Stimulated activated memory B cell treated with anti-CD40 and anti-IgM and Interleukin-4, amounts not matched to agents 10 μg/mL and 1 μg/mL and 100 μg/mL, for 72 hours (primary cell): Measurements from ENCODE around the gene DNAJC1.

ENCODE experiments used
- ATAC-seq: fragments of 150-1000 bp; cut with Tn5 transposase; 2 replicates; pipeline ENCODE4 v1.10.0; 2021
- H3K27ac Mint-ChIP-seq: one replicate; pipeline ENCODE4 v1.8.0; 2022; ENCODE audit warnings: mild to moderate bottlenecking, mixed read lengths
- H3K27me3 Mint-ChIP-seq: one replicate; pipeline ENCODE4 v1.8.0; 2022; ENCODE audit warnings: mixed read lengths
- H3K36me3 Mint-ChIP-seq: one replicate; pipeline ENCODE4 v1.8.0; 2022; ENCODE audit warnings: mixed read lengths
- H3K4me1 Mint-ChIP-seq: one replicate; pipeline ENCODE4 v1.8.0; 2022; ENCODE audit warnings: mixed read lengths
- H3K4me3 Mint-ChIP-seq: one replicate; pipeline ENCODE4 v1.8.0; 2022; ENCODE audit warnings: mild to moderate bottlenecking, moderate library complexity, mixed read lengths
- H3K9me3 Mint-ChIP-seq: one replicate; pipeline ENCODE4 v1.8.0; 2022; ENCODE audit warnings: mixed read lengths

DNAJC1 gene

DNA sequence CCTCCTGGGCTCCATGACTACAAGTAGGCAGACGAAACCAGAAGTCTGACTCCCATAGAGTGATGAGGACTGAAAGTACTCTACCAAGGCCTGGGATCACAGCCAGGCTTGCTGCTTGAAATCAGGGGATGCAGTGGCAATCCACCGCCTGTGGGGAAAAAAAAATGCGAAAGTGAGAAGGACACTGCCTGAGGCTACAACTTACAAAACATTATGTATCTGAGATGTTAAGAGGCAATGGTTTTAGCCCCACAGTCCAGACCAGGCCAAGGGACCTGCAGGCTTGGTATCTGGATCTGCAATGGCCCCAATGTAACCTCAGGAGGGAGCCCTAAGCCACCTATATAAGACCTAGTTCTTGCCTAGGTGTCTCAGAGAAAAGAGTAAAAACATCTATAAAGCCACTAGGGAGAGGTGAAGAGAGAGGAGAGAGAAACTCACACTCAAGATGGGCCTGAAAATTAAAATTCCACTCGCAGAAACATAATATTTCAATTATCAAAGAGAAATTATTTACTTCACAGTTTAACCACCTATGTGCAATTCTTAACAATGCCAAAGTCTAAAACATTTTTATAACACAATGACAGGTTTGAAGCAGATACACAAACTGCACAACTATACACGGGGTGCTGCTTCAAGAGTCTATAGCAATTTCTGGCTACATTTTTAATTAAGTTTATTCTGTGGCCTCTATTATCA is 13.9 kb downstream of the DNAJC1 start:
- ATAC-seq = peak; percentile 76
- no peak overlapping the region for H3K27ac Mint-ChIP-seq

DNA sequence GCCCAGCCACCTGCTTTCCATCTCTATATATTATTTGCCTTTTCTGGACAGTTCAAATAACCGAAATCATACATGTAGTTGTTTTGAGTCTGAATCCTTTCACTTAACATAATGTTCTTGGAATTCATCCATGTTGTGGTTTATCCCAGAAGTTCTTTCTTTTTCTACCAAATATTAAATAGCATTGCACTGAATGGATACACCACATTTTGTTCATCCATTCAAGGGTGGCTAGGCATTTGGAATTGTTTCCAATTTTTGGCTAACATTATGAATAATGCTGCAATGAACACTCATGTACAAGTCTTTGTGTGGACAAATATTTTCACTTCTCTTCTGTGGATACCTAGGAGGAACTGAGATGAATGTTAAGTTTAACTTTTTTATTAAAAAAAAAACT is 18.0 kb downstream of the DNAJC1 start:
- Mint-ChIP-seq H3K9me3 (no peaks in the 10 kb centered on the region), H3K36me3 (peaks cover 6% of the 10 kb centered on the region), H3K4me1 (peaks cover 20% of the 10 kb centered on the region), H3K4me3 (no peak overlapping the region), H3K27ac (no peak overlapping the region), H3K27me3 (no peaks in the 10 kb centered on the region)
- no peak for ATAC-seq

More for the DNA sequence above, 13.9 kb downstream of the DNAJC1 start:
- H3K4me1 Mint-ChIP-seq = peaks cover 13% of the 10 kb centered on the region
- H3K36me3 Mint-ChIP-seq = peaks cover 6% of the 10 kb centered on the region
- H3K4me3 Mint-ChIP-seq = no peak overlapping the region
- H3K27me3 Mint-ChIP-seq = no peaks in the 10 kb centered on the region
- no peaks in the 10 kb centered on the region for H3K9me3 Mint-ChIP-seq

DNA sequence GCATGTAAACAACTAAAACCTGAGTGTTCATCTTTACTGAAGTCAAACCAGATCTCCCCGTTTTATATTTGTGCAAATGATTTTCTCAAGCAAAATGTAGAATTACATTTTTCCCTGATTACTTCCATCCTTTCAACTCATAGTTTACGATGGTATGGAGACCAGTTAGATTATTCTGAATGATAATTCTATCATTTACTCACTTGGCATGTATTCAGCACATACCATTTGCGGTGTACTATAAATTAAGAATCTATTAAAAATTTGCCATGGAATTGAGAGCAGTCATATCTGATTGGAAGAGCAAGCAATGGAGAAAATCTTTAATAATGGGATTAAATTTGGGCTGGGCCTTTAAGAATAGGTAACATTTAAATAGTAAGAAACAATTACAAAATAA is 22.4 kb downstream of the DNAJC1 start:
- Mint-ChIP-seq H3K27ac (no peak overlapping the region), H3K4me1 (peaks cover 19% of the 10 kb centered on the region), H3K27me3 (no peaks in the 10 kb centered on the region), H3K4me3 (no peak overlapping the region), H3K36me3 (peaks cover 6% of the 10 kb centered on the region), H3K9me3 (no peaks in the 10 kb centered on the region)
- ATAC-seq = no peak

DNA sequence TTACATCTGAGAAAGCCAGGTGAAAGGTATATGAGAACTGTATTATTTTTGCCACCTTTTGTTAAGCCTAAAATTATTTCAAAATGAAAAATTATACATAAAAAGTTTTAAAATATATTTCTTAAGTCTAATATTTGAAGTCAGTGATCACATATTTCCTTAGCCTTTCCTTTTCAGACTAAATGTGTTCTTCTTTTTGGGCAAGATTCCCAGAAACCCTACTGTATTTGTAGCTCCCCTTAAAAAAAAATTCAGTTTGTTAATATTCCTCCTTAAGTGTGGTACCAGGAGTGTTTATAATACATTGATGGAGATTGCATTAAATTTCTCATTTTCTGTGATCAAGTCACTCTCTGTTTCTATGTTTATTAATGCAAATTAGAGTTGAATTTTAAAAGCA is 22.8 kb downstream of the DNAJC1 start:
- H3K27me3 Mint-ChIP-seq = no peaks in the 10 kb centered on the region
- H3K27ac Mint-ChIP-seq = no peak overlapping the region
- no peaks in the 10 kb centered on the region for H3K9me3 Mint-ChIP-seq
- H3K4me1 Mint-ChIP-seq = peaks cover 19% of the 10 kb centered on the region
- peaks cover 6% of the 10 kb centered on the region for H3K36me3 Mint-ChIP-seq
- no peak for ATAC-seq
- no peak overlapping the region for H3K4me3 Mint-ChIP-seq

DNA sequence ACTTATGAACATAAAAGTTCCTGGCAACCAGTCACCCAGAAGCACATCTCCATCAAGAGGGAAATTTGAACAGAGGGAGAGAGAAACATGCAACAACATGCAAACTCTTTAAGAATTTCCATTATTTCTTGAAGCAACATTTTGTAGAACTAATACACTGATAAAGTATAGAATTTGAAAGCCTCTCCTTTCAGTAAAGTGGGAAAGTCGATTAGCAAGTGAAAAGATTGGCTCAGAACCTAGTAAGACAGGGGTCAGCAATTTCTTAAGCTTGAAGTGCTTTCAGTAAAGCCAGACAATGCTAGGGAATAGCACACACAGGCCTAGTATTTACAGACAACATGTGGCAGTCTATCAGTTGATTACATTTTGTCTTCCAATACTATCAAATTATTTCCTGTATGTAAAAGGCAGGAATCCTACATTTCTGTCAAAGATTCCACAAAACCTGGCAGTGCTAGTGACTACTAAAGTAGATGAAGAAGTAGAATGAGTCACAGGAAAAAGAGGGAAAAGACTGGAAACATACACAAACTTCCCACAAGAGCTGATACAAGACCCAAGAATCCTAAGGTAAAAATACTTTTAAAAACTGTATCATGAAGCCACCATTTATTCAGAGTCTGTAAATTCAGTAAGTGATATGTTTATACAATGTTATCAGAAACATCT is 25.2 kb downstream of the DNAJC1 start:
- Mint-ChIP-seq H3K9me3 (no peaks in the 10 kb centered on the region), H3K4me1 (peaks cover 13% of the 10 kb centered on the region), H3K36me3 (no peaks in the 10 kb centered on the region), H3K27me3 (no peaks in the 10 kb centered on the region), H3K4me3 (no peak overlapping the region), H3K27ac (no peak overlapping the region)
- ATAC-seq = no peak

DNA sequence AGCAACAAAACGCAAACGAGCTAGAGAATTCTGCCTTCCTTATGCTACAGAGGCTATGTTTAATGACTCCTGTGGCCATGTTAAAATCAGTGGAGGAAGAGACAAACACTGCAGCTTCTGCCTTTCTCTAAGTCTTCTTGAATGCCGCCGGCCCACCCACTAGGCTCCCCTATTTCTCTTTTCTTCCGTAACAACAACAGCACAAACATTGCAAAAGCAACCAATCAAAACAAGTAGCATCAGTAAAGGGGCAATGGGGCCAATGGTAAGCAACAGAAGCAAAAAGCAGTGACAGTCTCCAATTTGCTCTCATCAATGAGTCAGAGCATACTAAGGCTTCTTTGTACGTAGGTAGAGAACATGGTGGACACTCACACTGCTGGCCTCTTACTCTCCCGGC is 26.8 kb downstream of the DNAJC1 start:
- H3K36me3 Mint-ChIP-seq = no peaks in the 10 kb centered on the region

DNA sequence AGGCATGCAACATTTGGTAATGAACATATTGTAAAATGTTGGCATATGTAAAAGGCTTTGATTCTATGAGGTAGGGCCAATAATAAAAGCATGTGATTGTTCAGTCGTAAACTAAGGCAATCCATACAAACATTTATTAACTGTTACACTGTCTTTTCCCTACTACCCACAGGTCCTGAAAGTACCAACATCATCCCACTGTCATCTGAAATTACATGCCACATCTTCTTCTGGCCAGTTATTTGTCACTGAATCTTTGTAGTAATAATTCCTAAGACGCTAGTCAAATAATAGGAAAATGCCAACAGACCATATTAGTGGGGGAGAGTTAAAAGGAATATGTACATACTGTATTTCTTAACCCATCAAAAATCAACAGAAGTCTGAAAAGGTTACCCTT is 27.2 kb downstream of the DNAJC1 start:
- Mint-ChIP-seq H3K4me3 (no peak overlapping the region), H3K4me1 (peaks cover 6% of the 10 kb centered on the region), H3K27ac (no peak overlapping the region), H3K9me3 (no peaks in the 10 kb centered on the region), H3K27me3 (no peaks in the 10 kb centered on the region), H3K36me3 (no peaks in the 10 kb centered on the region)
- no peak for ATAC-seq

More for the DNA sequence above, 26.8 kb downstream of the DNAJC1 start:
- no peak overlapping the region for H3K27ac Mint-ChIP-seq
- no peak overlapping the region for H3K4me3 Mint-ChIP-seq
- H3K9me3 Mint-ChIP-seq = no peaks in the 10 kb centered on the region
- ATAC-seq = no peak
- peaks cover 8% of the 10 kb centered on the region for H3K4me1 Mint-ChIP-seq
- no peaks in the 10 kb centered on the region for H3K27me3 Mint-ChIP-seq

DNA sequence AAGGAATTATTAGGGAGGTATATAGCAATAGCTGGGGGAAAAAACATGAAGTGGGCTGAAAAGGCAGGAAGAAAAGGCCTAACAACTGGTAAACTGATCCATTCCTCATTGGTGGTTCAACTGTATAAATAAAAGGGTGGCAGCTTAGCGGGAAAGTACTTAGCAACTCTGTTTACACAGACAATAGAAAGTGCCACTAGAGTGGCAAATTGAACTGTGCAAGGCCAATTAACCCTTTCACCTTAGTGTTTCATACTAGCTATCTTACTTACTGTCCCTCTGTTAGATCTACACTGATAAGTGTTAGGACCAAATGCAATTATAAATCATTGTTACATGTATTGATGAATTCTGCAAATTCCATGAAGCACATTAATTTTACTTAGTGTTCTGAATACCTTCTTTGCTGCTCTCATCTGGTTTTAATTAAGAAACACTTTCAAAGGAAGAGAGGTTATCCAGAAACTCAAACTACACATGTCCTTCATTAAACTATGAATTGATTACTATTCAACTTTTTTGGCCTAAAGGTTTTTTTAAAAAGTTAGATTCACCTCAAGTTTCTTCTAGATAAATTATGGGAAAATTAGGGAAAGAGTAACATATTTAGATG is 28.0 kb downstream of the DNAJC1 start:
- Mint-ChIP-seq H3K27me3 (no peaks in the 10 kb centered on the region), H3K4me3 (no peak overlapping the region), H3K4me1 (peaks cover 6% of the 10 kb centered on the region), H3K36me3 (no peaks in the 10 kb centered on the region), H3K27ac (no peak overlapping the region), H3K9me3 (no peaks in the 10 kb centered on the region)
- no peak for ATAC-seq

DNA sequence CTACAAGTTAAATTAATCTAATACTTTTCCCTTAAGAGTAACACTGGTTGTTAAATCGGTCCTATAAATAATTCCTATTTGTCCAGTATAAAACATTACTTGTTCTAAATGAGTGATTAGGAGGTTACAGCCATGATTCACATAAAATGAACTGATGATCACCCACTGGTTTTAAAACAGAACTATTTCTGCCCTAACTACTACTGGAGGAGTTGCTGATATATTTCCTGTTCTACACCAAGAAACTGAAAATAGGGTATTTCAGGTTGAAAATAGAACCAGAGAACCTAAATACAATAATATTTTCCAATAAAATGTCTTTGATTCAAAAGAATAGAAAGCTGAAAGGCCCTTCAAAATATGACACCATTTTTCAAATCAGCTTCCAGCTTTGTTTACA is 30.9 kb downstream of the DNAJC1 start:
- H3K4me3 Mint-ChIP-seq = no peak overlapping the region
- H3K9me3 Mint-ChIP-seq = no peaks in the 10 kb centered on the region
- H3K4me1 Mint-ChIP-seq = peaks cover 6% of the 10 kb centered on the region
- ATAC-seq = no peak
- no peaks in the 10 kb centered on the region for H3K27me3 Mint-ChIP-seq
- no peak overlapping the region for H3K27ac Mint-ChIP-seq
- no peaks in the 10 kb centered on the region for H3K36me3 Mint-ChIP-seq

DNA sequence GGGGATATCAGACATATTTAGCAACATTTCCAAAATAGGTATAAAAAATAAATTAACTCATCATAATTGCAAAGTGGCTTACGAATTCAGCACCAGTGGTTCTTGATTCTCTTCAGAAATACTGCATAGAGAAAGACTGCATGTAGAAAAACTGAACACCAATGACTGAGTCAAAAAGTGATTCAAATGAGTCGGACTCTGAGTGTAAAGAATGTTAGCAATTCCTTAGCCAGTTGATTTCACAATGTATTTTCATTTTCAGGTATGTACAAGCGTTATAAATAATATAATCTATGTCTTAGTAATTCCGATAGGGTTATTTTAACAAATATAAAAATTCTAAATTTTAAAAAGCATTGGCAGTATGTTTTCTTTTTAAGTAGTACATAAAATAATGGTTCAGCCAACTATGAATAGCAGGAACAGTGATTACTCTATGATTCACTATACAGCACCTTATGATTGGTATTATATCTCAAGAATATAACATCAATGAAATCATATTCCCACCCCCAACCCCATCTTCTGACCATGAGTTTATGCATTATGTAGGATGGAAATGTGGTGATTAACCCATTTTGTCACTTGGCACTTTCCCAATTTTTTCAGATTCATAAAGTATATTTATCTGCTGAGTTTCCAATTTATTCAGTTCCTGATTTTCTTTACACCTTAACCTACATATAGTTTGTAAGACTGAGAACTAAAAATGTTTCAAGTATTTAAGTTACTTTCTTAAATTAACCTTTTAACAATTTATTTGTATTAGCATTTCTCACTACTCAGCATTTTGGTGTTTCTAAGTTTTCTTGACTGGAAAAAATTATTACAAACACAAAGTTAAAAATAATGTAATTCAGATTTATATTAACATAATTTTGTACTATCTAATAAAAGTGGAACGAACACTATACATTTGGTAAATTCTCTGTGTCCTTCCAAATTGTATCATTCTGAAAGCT is 33.9 kb downstream of the DNAJC1 start:
- Mint-ChIP-seq H3K4me1 (peaks cover 6% of the 10 kb centered on the region), H3K9me3 (peaks cover 11% of the 10 kb centered on the region), H3K4me3 (no peak overlapping the region), H3K27me3 (no peaks in the 10 kb centered on the region), H3K27ac (no peak overlapping the region), H3K36me3 (peaks cover 17% of the 10 kb centered on the region)
- no peak for ATAC-seq

DNA sequence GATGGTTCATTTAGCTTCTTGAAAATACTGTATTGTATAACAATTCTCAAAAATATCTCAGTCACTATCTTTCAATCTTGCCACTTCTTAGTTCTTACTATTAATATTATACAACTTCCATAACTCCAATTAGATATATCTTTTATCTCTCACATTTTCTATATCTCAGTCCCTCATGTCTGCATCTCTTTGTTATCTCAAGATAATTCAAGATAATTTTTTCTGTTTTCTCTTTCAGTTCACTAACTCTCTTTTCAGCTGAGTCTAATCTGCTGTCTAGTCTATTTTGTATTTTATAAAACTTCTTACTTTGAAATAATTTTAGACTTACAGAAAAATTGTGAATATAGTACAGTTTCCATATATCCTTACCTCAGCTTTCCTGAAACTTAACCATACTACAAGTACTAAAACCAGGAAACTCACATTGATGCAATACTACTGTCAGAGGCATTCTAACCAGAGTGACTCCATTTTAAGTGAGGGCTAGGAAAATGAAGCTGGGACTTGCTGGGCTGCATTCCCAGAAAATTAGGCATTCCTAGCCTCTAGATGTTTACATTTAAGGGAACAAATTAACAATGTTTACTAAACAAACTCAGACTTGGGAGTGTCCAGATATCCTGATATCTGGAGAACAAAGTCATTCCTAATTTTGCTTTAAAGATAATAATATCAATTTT is 38.4 kb downstream of the DNAJC1 start:
- Mint-ChIP-seq H3K9me3 (peaks cover 11% of the 10 kb centered on the region), H3K27ac (no peak overlapping the region), H3K4me3 (no peak overlapping the region), H3K4me1 (peaks cover 21% of the 10 kb centered on the region), H3K27me3 (no peaks in the 10 kb centered on the region), H3K36me3 (peaks cover 19% of the 10 kb centered on the region)
- no peak for ATAC-seq

DNA sequence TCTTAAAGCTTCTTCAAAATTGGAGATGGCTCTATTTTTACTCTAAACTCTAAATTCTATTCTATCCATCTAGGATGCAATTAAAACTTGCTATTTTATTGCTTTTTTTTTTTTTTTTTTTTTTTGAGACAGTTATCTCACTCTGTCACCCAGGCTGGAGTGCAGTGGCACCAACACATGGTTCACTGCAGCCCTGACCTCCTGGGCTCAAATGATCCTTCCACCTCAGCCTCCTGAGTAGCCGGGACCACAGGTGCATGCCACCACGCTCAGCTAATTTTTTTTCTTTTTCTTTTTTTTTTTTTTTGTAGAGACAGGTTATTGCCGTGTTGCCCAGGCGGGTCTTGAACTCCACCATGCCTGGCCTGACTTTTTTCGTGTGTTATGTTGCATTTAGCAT is 41.2 kb downstream of the DNAJC1 start:
- Mint-ChIP-seq H3K9me3 (peaks cover 10% of the 10 kb centered on the region), H3K4me3 (no peak overlapping the region), H3K4me1 (peaks cover 32% of the 10 kb centered on the region), H3K27me3 (no peaks in the 10 kb centered on the region), H3K27ac (no peak overlapping the region), H3K36me3 (peaks cover 16% of the 10 kb centered on the region)
- no peak for ATAC-seq

DNA sequence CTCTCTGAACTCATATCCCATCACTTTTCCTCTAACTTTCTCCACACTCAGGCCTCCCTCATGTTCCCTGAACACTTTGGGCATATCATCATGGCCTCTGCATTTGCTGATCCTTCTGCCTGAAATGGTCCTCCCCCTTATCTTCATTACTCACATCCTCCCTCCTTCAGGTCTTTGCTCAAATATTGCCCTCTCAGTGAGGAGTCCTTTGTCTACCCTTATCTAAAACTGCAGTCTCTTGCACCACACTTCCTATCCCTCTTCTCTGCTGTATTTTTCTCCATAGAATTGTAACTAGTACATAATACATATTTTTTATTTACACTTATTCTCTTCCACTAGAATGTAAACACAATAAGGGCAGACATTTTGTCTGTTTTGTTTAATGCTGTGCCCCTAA is 41.7 kb downstream of the DNAJC1 start:
- Mint-ChIP-seq H3K36me3 (peaks cover 11% of the 10 kb centered on the region), H3K27ac (no peak overlapping the region), H3K4me1 (peaks cover 30% of the 10 kb centered on the region), H3K27me3 (no peaks in the 10 kb centered on the region), H3K4me3 (no peak overlapping the region), H3K9me3 (peaks cover 8% of the 10 kb centered on the region)
- ATAC-seq = no peak

DNA sequence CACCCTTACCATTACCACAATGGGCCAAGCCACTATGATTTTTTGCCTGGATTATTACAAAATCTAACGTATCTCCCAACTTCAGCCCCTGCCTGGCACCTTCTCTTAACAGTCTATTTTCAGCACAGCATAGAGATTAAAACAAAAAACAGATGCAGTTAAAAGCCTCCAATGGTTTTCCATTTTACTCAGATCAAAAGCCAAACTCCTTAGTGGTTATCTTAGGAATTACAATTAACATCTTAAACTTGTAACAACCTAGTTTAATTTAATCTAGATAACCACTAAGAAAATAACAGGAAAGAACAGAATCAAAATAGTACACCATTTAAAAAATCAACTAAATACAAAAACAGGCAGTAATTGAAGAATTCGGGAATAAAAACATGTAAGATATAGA is 43.5 kb downstream of the DNAJC1 start:
- H3K27me3 Mint-ChIP-seq = no peaks in the 10 kb centered on the region
- peaks cover 5% of the 10 kb centered on the region for H3K36me3 Mint-ChIP-seq
- H3K4me1 Mint-ChIP-seq = peaks cover 30% of the 10 kb centered on the region
- H3K4me3 Mint-ChIP-seq = no peak overlapping the region
- ATAC-seq = no peak
- no peak overlapping the region for H3K27ac Mint-ChIP-seq
- peaks cover 3% of the 10 kb centered on the region for H3K9me3 Mint-ChIP-seq

DNA sequence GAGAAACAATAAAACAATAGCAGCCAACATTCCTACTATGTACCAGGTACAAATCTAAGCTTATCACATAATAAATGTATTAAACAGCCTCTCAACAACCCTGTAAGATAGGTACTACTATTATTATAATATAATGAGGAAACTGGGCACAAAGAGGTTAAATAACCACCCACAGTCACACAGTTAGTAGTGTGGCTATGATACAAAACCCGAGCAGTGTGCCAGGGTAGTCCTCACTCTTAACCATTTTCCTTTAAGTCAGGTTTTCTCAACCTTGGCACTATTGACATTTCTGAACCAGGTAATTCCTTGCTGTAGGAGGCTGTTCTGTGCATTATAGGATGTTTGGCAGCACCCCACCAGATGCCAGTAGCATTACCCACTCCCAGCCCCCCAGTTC is 48.8 kb downstream of the DNAJC1 start:
- H3K27ac Mint-ChIP-seq = no peak overlapping the region

More for the DNA sequence above, 48.8 kb downstream of the DNAJC1 start:
- Mint-ChIP-seq H3K9me3 (no peaks in the 10 kb centered on the region), H3K36me3 (no peaks in the 10 kb centered on the region), H3K4me1 (peaks cover 22% of the 10 kb centered on the region), H3K4me3 (no peak overlapping the region), H3K27me3 (no peaks in the 10 kb centered on the region)
- no peak for ATAC-seq
